Uterus (tissue), 2 donors: Measurements from ENCODE around the gene DRD3.

Source experiments
- POLR2A ChIP-seq, 2 donors: fragments of 450-650 bp; IDR thresholded peaks; one replicate each; pipeline ENCODE4 v1.6.1; 2016; ENCODE audit warnings: antibody characterized with exemption in 2 of 2, mild to moderate bottlenecking in 1 of 2, moderate library complexity in 1 of 2
- TF ChIP-seq, protein P1 (sequence below), 4 experiments: fragments of 200-600 bp in 2 of 4; fragments of 450-650 bp in 2 of 4; sonication (generic) in 2 of 4; IDR thresholded peaks; one replicate each; pipeline ENCODE4 v1.5.1; 2016 to 2019; ENCODE audit warnings: antibody characterized with exemption in 4 of 4, mild to moderate bottlenecking in 2 of 4, moderate library complexity in 1 of 4

DNA sequence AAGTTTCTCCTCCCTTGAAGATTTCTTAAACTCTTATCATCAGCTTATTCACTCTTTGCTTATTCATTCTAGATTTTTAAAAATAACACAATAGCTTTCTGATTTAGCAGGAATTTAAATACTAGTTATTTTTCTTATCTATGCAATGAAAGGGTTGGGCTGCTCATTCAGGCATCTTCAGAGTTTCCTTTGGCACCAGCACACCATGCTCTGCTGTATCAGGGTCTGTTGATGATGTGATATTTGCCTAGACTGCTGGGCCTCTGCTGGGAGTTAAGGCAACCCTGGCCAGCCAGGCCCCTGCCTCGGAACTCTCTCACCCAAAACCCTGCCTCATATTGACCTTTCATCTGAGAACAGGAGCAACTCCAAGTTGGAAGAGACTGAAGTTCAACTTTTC is 35.0 kb downstream of the DRD3 start:
- TF ChIP-seq, protein P1, sequence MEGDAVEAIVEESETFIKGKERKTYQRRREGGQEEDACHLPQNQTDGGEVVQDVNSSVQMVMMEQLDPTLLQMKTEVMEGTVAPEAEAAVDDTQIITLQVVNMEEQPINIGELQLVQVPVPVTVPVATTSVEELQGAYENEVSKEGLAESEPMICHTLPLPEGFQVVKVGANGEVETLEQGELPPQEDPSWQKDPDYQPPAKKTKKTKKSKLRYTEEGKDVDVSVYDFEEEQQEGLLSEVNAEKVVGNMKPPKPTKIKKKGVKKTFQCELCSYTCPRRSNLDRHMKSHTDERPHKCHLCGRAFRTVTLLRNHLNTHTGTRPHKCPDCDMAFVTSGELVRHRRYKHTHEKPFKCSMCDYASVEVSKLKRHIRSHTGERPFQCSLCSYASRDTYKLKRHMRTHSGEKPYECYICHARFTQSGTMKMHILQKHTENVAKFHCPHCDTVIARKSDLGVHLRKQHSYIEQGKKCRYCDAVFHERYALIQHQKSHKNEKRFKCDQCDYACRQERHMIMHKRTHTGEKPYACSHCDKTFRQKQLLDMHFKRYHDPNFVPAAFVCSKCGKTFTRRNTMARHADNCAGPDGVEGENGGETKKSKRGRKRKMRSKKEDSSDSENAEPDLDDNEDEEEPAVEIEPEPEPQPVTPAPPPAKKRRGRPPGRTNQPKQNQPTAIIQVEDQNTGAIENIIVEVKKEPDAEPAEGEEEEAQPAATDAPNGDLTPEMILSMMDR (IDR thresholded peaks at IDR 0.05), result no peak
- TF ChIP-seq POLR2A (IDR thresholded peaks at IDR 0.05), result no peak
